ENCODE measurements around the gene ITGA11.

The ITGA11 gene

GRCh38 chr15:68444336-68444735 is 12.4 kb upstream of the ITGA11 start:
- no peak for DNase-seq

- no peak for DNase-seq
Measured at GRCh38 chr15:68442903-68443302, 10.9 kb upstream of the ITGA11 start.

GRCh38 chr15:68442041-68442440 is 10.1 kb upstream of the ITGA11 start:
- no peak for DNase-seq

- DNase-seq, result peak; percentile 7
Measured at GRCh38 chr15:68441045-68441743, 9.2 kb upstream of the ITGA11 start.

GRCh38 chr15:68440136-68440535 is 8.2 kb upstream of the ITGA11 start:
- no peak for DNase-seq

GRCh38 chr15:68439506-68439905 is 7.5 kb upstream of the ITGA11 start:
- DNase-seq, result peak; percentile 8

- DNase-seq, result no peak
Measured at GRCh38 chr15:68436680-68437079, 4.7 kb upstream of the ITGA11 start.

GRCh38 chr15:68435966-68436365 is 4.0 kb upstream of the ITGA11 start:
- peak; percentile 22 for DNase-seq

- DNase-seq, result peak; percentile 10
Measured at GRCh38 chr15:68434021-68434420, 2.1 kb upstream of the ITGA11 start.

GRCh38 chr15:68433551-68433950 is 1.6 kb upstream of the ITGA11 start:
- peak; percentile 1 for DNase-seq

- DNase-seq, result peak; percentile 36
Measured at GRCh38 chr15:68432441-68433064, 590 bp upstream of the ITGA11 start.

- DNase-seq, result peak; percentile 42
Measured at GRCh38 chr15:68431037-68431791, 749 bp downstream of the ITGA11 start.

- peak; percentile 32 for DNase-seq
Measured at GRCh38 chr15:68430471-68431036, 1.4 kb downstream of the ITGA11 start.

GRCh38 chr15:68429691-68430470 is 2.1 kb downstream of the ITGA11 start:
- DNase-seq, result peak; percentile 6

- DNase-seq, result no peak
Measured at GRCh38 chr15:68428431-68428940, 3.5 kb downstream of the ITGA11 start.

- no peak for DNase-seq
Measured at GRCh38 chr15:68427963-68428362, 4.0 kb downstream of the ITGA11 start.

- no peak for DNase-seq
Measured at GRCh38 chr15:68427366-68427765, 4.6 kb downstream of the ITGA11 start.

GRCh38 chr15:68426116-68426515 is 5.8 kb downstream of the ITGA11 start:
- DNase-seq, result no peak

- DNase-seq, result no peak
Measured at GRCh38 chr15:68425428-68426060, 6.4 kb downstream of the ITGA11 start.

GRCh38 chr15:68424754-68425390 is 7.1 kb downstream of the ITGA11 start:
- no peak for DNase-seq

Data from activated CD8-positive, alpha-beta memory T cell treated with anti-CD3 and anti-CD28 coated beads, Interleukin-2, amount 50 U/mL, for 48 hours (primary cell).